HCT116 (cell line): ENCODE results near the gene KRTAP10-1. TPM values are rescaled to one million over a fixed set of nuclear protein-coding genes. Genes with fewer than 3 reads are reported as not detected.

Experiments used
- ATAC-seq: fragments of 200-7000 bp; cut with Tn5 transposase; 2 replicates; pipeline ENCODE4 v1.9.1; 2020; ENCODE audit warnings: mild to moderate bottlenecking, moderate library complexity
- BruUV-seq: library from RNA; stranded (reverse); fragments of 400-500 nt; replicated peaks from 2 replicates; lab custom pipeline; 2021; lab: Mats Ljungman, UMichigan
- CTCF ChIA-PET: fragments of 300-600 bp; sonication (Branson Sonifier 250); formaldehyde crosslinking; loops from one replicate; lab custom pipeline; 2021; ENCODE audit warnings: antibody characterized with exemption; lab: Charles Lee
- POLR2A ChIA-PET: fragments of 300-600, 350-600 bp; sonication (Branson Sonifier 250); formaldehyde crosslinking; loops from one replicate; lab custom pipeline; 2021; ENCODE audit warnings: antibody characterized with exemption; lab: Charles Lee
- RAD21 ChIA-PET, 2 experiments: fragments of 300-600 bp; sonication (Branson Sonifier 250); formaldehyde crosslinking; loops; one replicate each; lab custom pipeline; 2023; ENCODE audit warnings: low total read pairs in 2 of 2; ENCODE audit not compliant: uncharacterized antibody in 2 of 2, unreplicated experiment in 2 of 2, low non-redundant PET in 1 of 2; lab: Charles Lee
- DNase-seq: peaks from one replicate; pipeline ENCODE4 v3.0.0-alpha.2; 2010; ENCODE audit warnings: low read depth, low spot score
- H2AFZ ChIP-seq: fragments of 200-600 bp; shearing (Covaris generic), sonication (generic); 2 replicates; pipeline ENCODE4 v1.6.1; 2017; ENCODE audit warnings: low read depth, mixed run types, mixed read lengths, antibody characterized with exemption, low read length; ENCODE audit not compliant: poor library complexity, severe bottlenecking
- H3K27ac ChIP-seq: 2 replicates; pipeline ENCODE4 v1.5.1; 2012; ENCODE audit warnings: low read depth, low read length
- H3K27me3 ChIP-seq: fragments of 200-600 bp; sonication (generic); 2 replicates; pipeline ENCODE4 v1.6.1; 2016; ENCODE audit warnings: mixed run types, low read length, mixed read lengths; ENCODE audit not compliant: insufficient read depth
- H3K36me3 ChIP-seq, 2 experiments: fragments of 200-500 bp in 1 of 2; fragments of 200-600 bp in 1 of 2; sonication (Bioruptor generic) in 1 of 2; sonication (generic) in 1 of 2; 2 replicates each; pipeline versions ENCODE4 v1.5.1 to v1.6.1; 2014 to 2016; ENCODE audit warnings: low read length in 2 of 2, inconsistent platforms in 1 of 2, mixed read lengths in 1 of 2, mixed run types in 1 of 2; ENCODE audit not compliant: insufficient read depth in 2 of 2, control insufficient read depth in 1 of 2
- H3K4me1 ChIP-seq, 2 experiments: fragments of 200-600 bp in 1 of 2; sonication (generic) in 1 of 2; 2 replicates each; pipeline versions ENCODE4 v1.5.1 to v1.6.1; 2012 to 2017; ENCODE audit warnings: low read length in 2 of 2, inconsistent platforms in 1 of 2, mild to moderate bottlenecking in 1 of 2, mixed read lengths in 1 of 2, mixed run types in 1 of 2, moderate library complexity in 1 of 2; ENCODE audit not compliant: insufficient read depth in 2 of 2, control insufficient read depth in 1 of 2
- H3K4me2 ChIP-seq: fragments of 200-600 bp; sonication (generic); 2 replicates; pipeline ENCODE4 v1.6.1; 2017; ENCODE audit warnings: mixed run types, low read length, mixed read lengths
- H3K4me3 ChIP-seq, 2 experiments: fragments of 200-600 bp in 1 of 2; sonication (generic) in 1 of 2; replicated peaks in 1 of 2; 2 replicates each; pipeline ENCODE4 v1.5.1; 2011 to 2016; ENCODE audit warnings: low read length in 2 of 2, control low read depth in 1 of 2, low read depth in 1 of 2, mild to moderate bottlenecking in 1 of 2, mixed read lengths in 1 of 2, mixed run types in 1 of 2
- H3K79me2 ChIP-seq: fragments of 200-600 bp; sonication (generic); 2 replicates; pipeline ENCODE4 v1.6.1; 2017; ENCODE audit warnings: mild to moderate bottlenecking, mixed run types, low read length, moderate library complexity, mixed read lengths; ENCODE audit not compliant: insufficient read depth
- H3K9ac ChIP-seq: fragments of 200-600 bp; sonication (generic); 2 replicates; pipeline ENCODE4 v1.6.1; 2016; ENCODE audit warnings: low read length, mixed read lengths
- H3K9me2 ChIP-seq: fragments of 200-600 bp; sonication (generic), shearing (Covaris generic); 2 replicates; pipeline ENCODE4 v1.6.1; 2017; ENCODE audit warnings: mixed run types, mild to moderate bottlenecking, moderate library complexity; ENCODE audit not compliant: insufficient read depth
- H3K9me3 ChIP-seq, 2 experiments: fragments of 200-500 bp in 1 of 2; fragments of 200-600 bp in 1 of 2; sonication (Bioruptor generic) in 1 of 2; sonication (generic) in 1 of 2; 2 replicates each; pipeline ENCODE4 v1.6.1; 2014 to 2017; ENCODE audit warnings: low read length in 2 of 2, mixed read lengths in 2 of 2, inconsistent platforms in 1 of 2, low read depth in 1 of 2, mild to moderate bottlenecking in 1 of 2, mixed run types in 1 of 2, moderate library complexity in 1 of 2; ENCODE audit not compliant: control insufficient read depth in 1 of 2, insufficient read depth in 1 of 2
- H4K20me1 ChIP-seq: fragments of 200-600 bp; sonication (generic), shearing (Covaris generic); 2 replicates; pipeline ENCODE4 v1.6.1; 2017; ENCODE audit warnings: mixed run types, mild to moderate bottlenecking, moderate library complexity; ENCODE audit not compliant: insufficient read depth
- ATF3 ChIP-seq: IDR thresholded peaks from 2 replicates; pipeline ENCODE4 v1.6.1; 2012
- EGR1 ChIP-seq: IDR thresholded peaks from 2 replicates; pipeline ENCODE4 v1.6.1; 2012; ENCODE audit warnings: low read depth
- EZH2phosphoT487 ChIP-seq: fragments of 200-600 bp; IDR thresholded peaks from 2 replicates; pipeline ENCODE4 v1.6.1; 2018; ENCODE audit warnings: antibody characterized with exemption, borderline replicate concordance
- POLR2A ChIP-seq: IDR thresholded peaks from 2 replicates; pipeline ENCODE4 v1.7.0; 2011; ENCODE audit warnings: borderline replicate concordance; ENCODE audit not compliant: insufficient read depth, insufficient read length; ENCODE audit errors: extremely low read depth
- POLR2AphosphoS5 ChIP-seq: IDR thresholded peaks from 2 replicates; pipeline ENCODE4 v1.6.1; 2011; ENCODE audit warnings: mild to moderate bottlenecking, low read depth, low read length, moderate library complexity
- RAD21 ChIP-seq: IDR thresholded peaks from 2 replicates; pipeline ENCODE4 v1.6.1; 2012; ENCODE audit warnings: low read depth, mild to moderate bottlenecking
- SIN3A ChIP-seq: IDR thresholded peaks from 2 replicates; pipeline ENCODE4 v1.6.1; 2012; ENCODE audit warnings: low read depth
- YY1 ChIP-seq: IDR thresholded peaks from 2 replicates; pipeline ENCODE4 v1.6.1; 2011; ENCODE audit warnings: low read length, low read depth, moderate library complexity, mild to moderate bottlenecking; ENCODE audit not compliant: insufficient replicate concordance; ENCODE audit errors: extremely low read depth
- intact Hi-C: fragments of 100-400 bp; cut with micrococcal nuclease; formaldehyde crosslinking; loops from 2 replicates; pipeline ENCODE4 v1.10.0; 2022
- total RNA-seq: library from RNA; stranded (reverse); gene quantifications from one replicate; pipeline ENCODE4 v1.2.1, GENCODE V29; 2021; ENCODE audit not compliant: unreplicated experiment

The KRTAP10-1 gene
- total RNA-seq, 1 experiment from 2014 or later: not detected

- intact Hi-C loops: loop anchor here (10.0 kb wide), 1 partner anchor 620 kb away; no protein-coding TSS in a partner anchor
- no peak overlapping the region for H3K4me3 ChIP-seq
- no peaks in the 10 kb centered on the region for H3K36me3 ChIP-seq
- H2AFZ ChIP-seq: no peak overlapping the region
- peaks cover 10 to 27% of the 10 kb centered on the region in 2 experiments for H3K4me1 ChIP-seq
- RAD21 ChIA-PET: no interaction called here
- no peaks in the 10 kb centered on the region for H4K20me1 ChIP-seq
- peaks cover 12% of the 10 kb centered on the region; the same call in 1 of the 2 replicates for H3K79me2 ChIP-seq
- H3K27me3 ChIP-seq: no peaks in the 10 kb centered on the region
- H3K9me2 ChIP-seq: no peaks in the 10 kb centered on the region
- TF ChIP-seq POLR2AphosphoS5 (no peak), EGR1 (no peak), YY1 (no peak), EZH2phosphoT487 (no peak), RAD21 (no peak), SIN3A (no peak), POLR2A (no peak)
- H3K9ac ChIP-seq: no peak overlapping the region
- BruUV-seq: no TSS peak
- H3K27ac ChIP-seq: no peak overlapping the region
- ATAC-seq (no peak), DNase-seq (no peak)
- POLR2A ChIA-PET: no interaction called here
- CTCF ChIA-PET: no interaction called here
- no peaks in the 10 kb centered on the region for H3K9me3 ChIP-seq
- no peak overlapping the region for H3K4me2 ChIP-seq
Observed at GRCh38 chr21:44514746-44515358, 25.1 kb downstream of the KRTAP10-1 start.

- POLR2A ChIA-PET: no interaction called here
- CTCF ChIA-PET: no interaction called here
- RAD21 ChIA-PET: no interaction called here
Observed at GRCh38 chr21:44514218-44514520, 25.8 kb downstream of the KRTAP10-1 start.

More at GRCh38 chr21:44514218-44514520, 25.8 kb downstream of the KRTAP10-1 start:
- DNase-seq: no peak
- H3K9me2 ChIP-seq: no peaks in the 10 kb centered on the region
- no peaks in the 10 kb centered on the region for H3K27me3 ChIP-seq
- no peaks in the 10 kb centered on the region for H3K9me3 ChIP-seq
- H3K27ac ChIP-seq: no peak overlapping the region
- no peak overlapping the region for H3K4me2 ChIP-seq
- H3K4me3 ChIP-seq: no peak overlapping the region
- H4K20me1 ChIP-seq: no peaks in the 10 kb centered on the region
- peaks cover 12 to 28% of the 10 kb centered on the region in 2 experiments for H3K4me1 ChIP-seq
- H2AFZ ChIP-seq: no peak overlapping the region
- intact Hi-C loops: loop anchor here (10.0 kb wide), 1 partner anchor 621 kb away; no protein-coding TSS in a partner anchor
- no peaks in the 10 kb centered on the region for H3K36me3 ChIP-seq
- no peak for ATAC-seq
- peaks cover 12% of the 10 kb centered on the region; the same call in 1 of the 2 replicates for H3K79me2 ChIP-seq
- no peak for TF ChIP-seq ATF3
- no peak for TF ChIP-seq EZH2phosphoT487
- BruUV-seq: no TSS peak
- no peak overlapping the region for H3K9ac ChIP-seq
